GM19099 (cell line): ENCODE data around the gene RABGGTA.

Experiments used
- POLR2A ChIP-seq: IDR thresholded peaks from 3 replicates; pipeline ENCODE4 v1.6.1; 2011; ENCODE audit warnings: low read depth; ENCODE audit not compliant: insufficient read length; ENCODE audit errors: extremely low read depth

Gene RABGGTA

GRCh38 chr14:24234095-24235005, 37.0 kb downstream of the RABGGTA start:
- no peak for TF ChIP-seq POLR2A

- TF ChIP-seq POLR2A, result no peak
These were observed 37.9 kb downstream of the RABGGTA start for GRCh38 chr14:24233538-24233866.

GRCh38 chr14:24232645-24233537, 38.5 kb downstream of the RABGGTA start, which contains the start of gene GMPR2:
Gene GMPR2 (plus strand): TSS chr14:24232929. CDS start chr14:24233254, 325 bp downstream.
- peak; percentile 58 for TF ChIP-seq POLR2A

GRCh38 chr14:24232121-24232644, 39.2 kb downstream of the RABGGTA start, which contains the start of gene NEDD8:
Gene NEDD8 (minus strand): TSS chr14:24232367. CDS start chr14:24232267, 100 bp downstream.
- peak; percentile 51 for TF ChIP-seq POLR2A

DNA sequence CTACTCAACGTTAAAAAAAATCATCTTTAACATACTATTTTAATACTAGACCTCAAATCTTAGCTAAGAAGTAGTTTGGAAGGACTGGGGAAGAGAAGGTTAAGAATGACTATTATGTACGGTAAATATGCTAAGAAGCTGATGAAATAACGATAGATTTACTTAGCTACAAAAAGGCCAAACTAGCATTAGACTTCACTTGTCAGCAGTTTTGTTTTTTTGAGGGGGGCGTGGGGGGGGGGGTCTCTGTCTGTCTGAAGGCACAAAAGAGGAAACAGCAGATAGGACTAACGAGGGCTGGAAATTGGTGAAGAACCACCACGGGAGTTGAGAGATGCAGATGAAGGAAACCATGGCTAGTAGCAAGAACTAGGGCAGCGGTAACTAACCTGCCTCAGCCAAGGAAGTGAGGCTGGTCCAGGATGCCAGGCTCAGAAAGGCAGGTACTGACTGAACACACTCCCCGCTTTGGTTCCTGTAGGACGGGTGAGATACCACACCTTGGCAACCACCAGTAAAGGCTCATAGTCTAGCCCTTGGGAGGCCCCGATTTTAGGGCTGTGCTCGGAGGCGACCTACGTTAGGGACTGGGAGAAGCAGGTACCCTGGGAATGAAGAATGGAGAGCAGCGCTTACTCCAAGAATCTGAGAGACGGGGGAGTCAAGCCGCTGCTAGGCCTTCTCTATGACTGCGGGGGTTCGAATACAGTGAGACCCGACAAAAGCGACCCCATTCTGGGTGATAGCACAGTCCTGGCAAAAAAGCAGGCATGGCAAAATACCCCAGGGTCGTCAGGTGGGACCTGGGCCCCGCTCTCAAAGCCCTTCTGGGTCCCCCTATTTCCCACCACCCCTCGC, 39.9 kb downstream of the RABGGTA start:
- no peak for TF ChIP-seq POLR2A

GRCh38 chr14:24228902-24229301, 42.5 kb downstream of the RABGGTA start:
- TF ChIP-seq POLR2A, result no peak

GRCh38 chr14:24226473-24226872, 44.9 kb downstream of the RABGGTA start:
- TF ChIP-seq POLR2A, result no peak

DNA sequence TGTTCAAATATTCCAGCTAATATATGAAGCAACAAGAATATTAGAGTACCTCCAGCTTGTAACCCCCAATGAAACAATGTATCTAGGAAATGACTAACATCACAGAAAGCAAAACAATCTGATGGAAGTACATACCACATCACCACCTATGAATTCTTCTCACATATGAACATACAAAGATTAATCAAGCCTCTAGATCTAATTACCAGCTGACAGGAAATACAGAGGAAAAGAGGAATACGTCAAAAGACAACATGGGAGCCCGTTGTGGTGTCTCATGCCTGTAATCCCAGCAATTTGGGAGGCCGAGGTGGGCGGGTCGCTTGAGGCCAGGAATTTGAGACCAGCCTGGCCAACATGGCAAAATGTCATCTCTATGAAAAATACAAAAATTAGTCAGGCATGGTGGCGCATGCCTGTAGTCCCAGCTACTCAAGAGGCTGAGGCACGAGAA, 46.8 kb downstream of the RABGGTA start:
- TF ChIP-seq POLR2A, result no peak

DNA sequence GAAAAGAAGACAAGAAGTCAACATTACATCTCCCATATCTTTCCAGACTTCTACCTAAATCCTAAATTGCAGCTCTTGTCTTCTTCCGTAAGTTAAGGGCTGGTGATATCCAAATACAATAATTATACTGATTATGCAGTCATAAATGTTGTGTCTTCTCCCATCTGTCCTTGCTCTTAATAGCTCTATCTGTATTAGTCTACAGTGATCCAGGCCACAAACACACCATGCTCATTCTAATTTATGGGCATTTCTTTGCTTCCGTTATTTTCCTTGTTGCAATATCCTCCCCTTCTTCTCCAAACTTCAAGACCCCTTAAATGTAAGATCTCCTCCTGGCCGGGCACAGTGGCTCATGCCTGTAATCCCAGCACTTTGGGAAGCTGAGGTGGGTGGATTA, 51.9 kb downstream of the RABGGTA start:
- no peak for TF ChIP-seq POLR2A

DNA sequence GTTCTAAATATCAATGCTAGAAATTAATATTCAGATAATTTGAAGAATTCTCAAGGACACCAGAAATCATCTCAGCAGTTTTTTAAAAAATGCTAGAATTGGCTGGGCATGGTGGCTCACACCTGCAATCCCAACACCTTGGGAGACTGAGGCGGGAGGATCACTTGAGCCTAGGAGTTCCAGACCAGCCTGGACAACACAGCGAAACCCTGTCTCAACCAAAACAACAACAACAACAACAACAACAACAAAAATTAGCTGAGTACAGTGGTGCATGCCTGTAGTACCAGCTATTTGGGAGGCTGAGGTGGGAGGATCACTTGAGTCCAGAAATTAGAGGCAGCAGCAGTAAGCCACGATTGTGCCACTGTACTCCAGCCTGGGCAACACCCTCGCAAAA, 52.3 kb downstream of the RABGGTA start:
- TF ChIP-seq POLR2A, result no peak

DNA sequence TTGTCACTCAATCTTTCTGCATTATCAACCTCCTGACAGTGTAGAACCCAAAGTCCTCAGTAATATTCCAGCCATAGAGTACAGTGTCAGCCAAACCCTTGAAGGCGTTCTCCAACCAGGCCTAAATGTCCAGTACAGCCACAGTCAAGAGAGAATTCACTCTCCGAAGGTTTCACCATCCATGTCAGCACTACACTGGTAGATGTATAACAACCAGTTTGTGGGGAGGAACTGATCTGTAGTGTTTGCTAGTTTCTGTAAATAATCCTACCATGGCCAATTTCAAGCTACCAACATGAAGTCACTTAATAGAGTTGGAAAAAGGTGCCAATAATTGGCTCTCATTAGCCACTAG, 55.1 kb downstream of the RABGGTA start:
- no peak for TF ChIP-seq POLR2A
